Sigmoid colon (tissue), 3 donors: ENCODE data around the gene MIOS.

Experiments
- POLR2A ChIP-seq, 2 donors: fragments of 450-650 bp; IDR thresholded peaks; one replicate each; pipeline ENCODE4 v1.6.1; 2016; ENCODE audit warnings: antibody characterized with exemption in 2 of 2, mild to moderate bottlenecking in 2 of 2, moderate library complexity in 2 of 2
- TF ChIP-seq, protein P1 (sequence below), 4 experiments: fragments of 450-650 bp in 3 of 4; fragments of 200-600 bp in 1 of 4; IDR thresholded peaks; one replicate each; pipeline ENCODE4 v1.5.1; 2016 to 2019; ENCODE audit warnings: antibody characterized with exemption in 4 of 4, mild to moderate bottlenecking in 3 of 4, moderate library complexity in 2 of 4

DNA sequence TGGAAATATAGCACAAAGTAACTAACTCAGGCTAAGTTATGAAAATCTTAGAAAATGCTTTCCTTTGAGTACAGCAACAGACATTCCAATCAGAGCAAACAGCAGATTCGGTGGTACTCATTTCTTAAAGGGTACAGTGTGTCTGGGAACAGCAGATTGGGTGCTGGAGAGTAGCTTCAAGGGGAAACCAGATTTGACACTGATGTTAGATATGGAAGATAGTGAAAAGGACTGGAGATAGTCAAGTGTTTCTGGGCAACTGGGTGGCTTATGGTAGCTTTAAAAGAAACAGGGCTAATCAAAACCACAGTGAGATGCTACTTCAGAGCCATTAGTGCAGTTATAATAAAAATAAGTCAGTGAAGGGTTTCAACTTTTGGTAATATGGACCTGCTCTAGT lies 61.8 kb downstream of the MIOS start:
- TF ChIP-seq, protein P1, sequence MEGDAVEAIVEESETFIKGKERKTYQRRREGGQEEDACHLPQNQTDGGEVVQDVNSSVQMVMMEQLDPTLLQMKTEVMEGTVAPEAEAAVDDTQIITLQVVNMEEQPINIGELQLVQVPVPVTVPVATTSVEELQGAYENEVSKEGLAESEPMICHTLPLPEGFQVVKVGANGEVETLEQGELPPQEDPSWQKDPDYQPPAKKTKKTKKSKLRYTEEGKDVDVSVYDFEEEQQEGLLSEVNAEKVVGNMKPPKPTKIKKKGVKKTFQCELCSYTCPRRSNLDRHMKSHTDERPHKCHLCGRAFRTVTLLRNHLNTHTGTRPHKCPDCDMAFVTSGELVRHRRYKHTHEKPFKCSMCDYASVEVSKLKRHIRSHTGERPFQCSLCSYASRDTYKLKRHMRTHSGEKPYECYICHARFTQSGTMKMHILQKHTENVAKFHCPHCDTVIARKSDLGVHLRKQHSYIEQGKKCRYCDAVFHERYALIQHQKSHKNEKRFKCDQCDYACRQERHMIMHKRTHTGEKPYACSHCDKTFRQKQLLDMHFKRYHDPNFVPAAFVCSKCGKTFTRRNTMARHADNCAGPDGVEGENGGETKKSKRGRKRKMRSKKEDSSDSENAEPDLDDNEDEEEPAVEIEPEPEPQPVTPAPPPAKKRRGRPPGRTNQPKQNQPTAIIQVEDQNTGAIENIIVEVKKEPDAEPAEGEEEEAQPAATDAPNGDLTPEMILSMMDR (IDR thresholded peaks at IDR 0.05): no peak
- TF ChIP-seq POLR2A (IDR thresholded peaks at IDR 0.05): no peak
